Measurements from ENCODE around the gene INPP5A.

The INPP5A gene

DNA sequence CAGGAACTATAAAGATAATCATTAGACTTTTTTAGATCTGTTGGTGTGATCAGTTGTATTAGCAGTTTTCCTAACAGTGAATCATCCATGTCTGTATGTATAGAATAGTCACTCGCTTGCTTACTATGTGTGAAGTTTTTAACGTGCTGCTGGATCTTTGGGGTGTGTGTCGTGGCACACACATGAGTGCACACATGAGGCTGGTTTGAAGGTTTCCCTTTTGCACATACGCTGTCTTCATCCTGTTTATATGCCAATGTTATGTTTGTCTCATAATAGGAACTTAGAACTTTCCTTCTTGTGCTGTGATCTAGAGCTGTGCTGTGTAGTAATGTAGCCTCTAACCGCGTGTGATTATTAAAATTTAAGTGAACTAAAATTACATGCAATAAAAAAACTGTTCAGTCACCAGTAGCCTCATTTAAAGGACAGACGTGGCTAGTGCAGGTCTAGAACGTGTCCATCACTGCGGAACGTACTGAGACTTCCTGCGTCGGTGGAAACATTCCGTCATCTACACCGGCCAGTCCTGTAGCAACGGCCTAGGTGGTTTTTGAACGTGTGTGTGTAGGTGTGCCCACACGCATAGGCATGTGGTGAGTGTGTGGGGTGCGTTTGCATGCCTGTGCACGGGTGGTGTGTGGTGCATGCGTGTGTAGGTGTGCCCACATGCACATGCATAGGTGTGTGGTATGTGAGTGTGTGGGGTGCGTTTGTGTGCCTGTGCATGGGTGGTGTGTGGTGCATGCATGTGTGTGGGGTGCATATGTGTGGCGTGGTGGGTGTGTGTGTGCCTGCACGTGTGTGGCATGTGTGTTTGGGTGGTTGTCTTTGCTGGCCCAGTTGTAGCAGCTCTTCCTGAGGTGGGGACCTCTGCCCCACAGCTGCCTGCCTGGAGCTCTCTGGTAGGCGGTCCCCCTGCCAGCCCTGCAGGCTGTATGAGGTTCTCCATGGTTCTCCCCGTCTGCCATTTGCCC lies 56.6 kb downstream of the INPP5A start:
- ATAC-seq: no peak
- TF ChIP-seq, protein P1, sequence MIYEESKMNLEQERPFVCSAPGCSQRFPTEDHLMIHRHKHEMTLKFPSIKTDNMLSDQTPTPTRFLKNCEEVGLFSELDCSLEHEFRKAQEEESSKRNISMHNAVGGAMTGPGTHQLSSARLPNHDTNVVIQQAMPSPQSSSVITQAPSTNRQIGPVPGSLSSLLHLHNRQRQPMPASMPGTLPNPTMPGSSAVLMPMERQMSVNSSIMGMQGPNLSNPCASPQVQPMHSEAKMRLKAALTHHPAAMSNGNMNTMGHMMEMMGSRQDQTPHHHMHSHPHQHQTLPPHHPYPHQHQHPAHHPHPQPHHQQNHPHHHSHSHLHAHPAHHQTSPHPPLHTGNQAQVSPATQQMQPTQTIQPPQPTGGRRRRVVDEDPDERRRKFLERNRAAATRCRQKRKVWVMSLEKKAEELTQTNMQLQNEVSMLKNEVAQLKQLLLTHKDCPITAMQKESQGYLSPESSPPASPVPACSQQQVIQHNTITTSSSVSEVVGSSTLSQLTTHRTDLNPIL (CRISPR knock-in tag; IDR thresholded peaks at IDR 0.05; ENCODE audit: low read depth): no peak
- no peak for TF ChIP-seq CSRNP3 (CRISPR knock-in tag; IDR thresholded peaks at IDR 0.05)
- TF ChIP-seq, protein P2, sequence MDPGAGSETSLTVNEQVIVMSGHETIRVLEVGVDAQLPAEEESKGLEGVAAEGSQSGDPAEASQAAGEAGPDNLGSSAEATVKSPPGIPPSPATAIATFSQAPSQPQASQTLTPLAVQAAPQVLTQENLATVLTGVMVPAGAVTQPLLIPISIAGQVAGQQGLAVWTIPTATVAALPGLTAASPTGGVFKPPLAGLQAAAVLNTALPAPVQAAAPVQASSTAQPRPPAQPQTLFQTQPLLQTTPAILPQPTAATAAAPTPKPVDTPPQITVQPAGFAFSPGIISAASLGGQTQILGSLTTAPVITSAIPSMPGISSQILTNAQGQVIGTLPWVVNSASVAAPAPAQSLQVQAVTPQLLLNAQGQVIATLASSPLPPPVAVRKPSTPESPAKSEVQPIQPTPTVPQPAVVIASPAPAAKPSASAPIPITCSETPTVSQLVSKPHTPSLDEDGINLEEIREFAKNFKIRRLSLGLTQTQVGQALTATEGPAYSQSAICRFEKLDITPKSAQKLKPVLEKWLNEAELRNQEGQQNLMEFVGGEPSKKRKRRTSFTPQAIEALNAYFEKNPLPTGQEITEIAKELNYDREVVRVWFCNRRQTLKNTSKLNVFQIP (CRISPR knock-in tag; IDR thresholded peaks at IDR 0.05; ENCODE audit: borderline replicate concordance, low read depth): no peak
- TF ChIP-seq PPARA (CRISPR knock-in tag; IDR thresholded peaks at IDR 0.05; ENCODE audit: borderline replicate concordance): no peak
- no peak for TF ChIP-seq ZFP30 (CRISPR knock-in tag; IDR thresholded peaks at IDR 0.05)
- TF ChIP-seq TSHZ2 (CRISPR knock-in tag; IDR thresholded peaks at IDR 0.05): no peak
- no peak for TF ChIP-seq ZFP3 (CRISPR knock-in tag; IDR thresholded peaks at IDR 0.05)
- no peak for TF ChIP-seq ZNF70 (CRISPR knock-in tag; IDR thresholded peaks at IDR 0.05)
- no peak for TF ChIP-seq TOX (CRISPR knock-in tag; IDR thresholded peaks at IDR 0.05; ENCODE audit: borderline replicate concordance)
- no peak for TF ChIP-seq ARNTL (CRISPR knock-in tag; IDR thresholded peaks at IDR 0.05; ENCODE audit: borderline replicate concordance, low read depth)
- TF ChIP-seq ESRRG (CRISPR knock-in tag; IDR thresholded peaks at IDR 0.05): no peak
- no peak for TF ChIP-seq ZC3H10 (CRISPR knock-in tag; IDR thresholded peaks at IDR 0.05)
- no peak for TF ChIP-seq ZNF565 (CRISPR knock-in tag; conservative IDR thresholded peaks at IDR 0.05; ENCODE audit: low read depth)
- no peak for TF ChIP-seq GLIS3 (CRISPR knock-in tag; IDR thresholded peaks at IDR 0.05)
- no peak for TF ChIP-seq CSDC2 (CRISPR knock-in tag; IDR thresholded peaks at IDR 0.05)
- TF ChIP-seq, protein P3, sequence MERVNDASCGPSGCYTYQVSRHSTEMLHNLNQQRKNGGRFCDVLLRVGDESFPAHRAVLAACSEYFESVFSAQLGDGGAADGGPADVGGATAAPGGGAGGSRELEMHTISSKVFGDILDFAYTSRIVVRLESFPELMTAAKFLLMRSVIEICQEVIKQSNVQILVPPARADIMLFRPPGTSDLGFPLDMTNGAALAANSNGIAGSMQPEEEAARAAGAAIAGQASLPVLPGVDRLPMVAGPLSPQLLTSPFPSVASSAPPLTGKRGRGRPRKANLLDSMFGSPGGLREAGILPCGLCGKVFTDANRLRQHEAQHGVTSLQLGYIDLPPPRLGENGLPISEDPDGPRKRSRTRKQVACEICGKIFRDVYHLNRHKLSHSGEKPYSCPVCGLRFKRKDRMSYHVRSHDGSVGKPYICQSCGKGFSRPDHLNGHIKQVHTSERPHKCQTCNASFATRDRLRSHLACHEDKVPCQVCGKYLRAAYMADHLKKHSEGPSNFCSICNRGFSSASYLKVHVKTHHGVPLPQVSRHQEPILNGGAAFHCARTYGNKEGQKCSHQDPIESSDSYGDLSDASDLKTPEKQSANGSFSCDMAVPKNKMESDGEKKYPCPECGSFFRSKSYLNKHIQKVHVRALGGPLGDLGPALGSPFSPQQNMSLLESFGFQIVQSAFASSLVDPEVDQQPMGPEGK (CRISPR knock-in tag; IDR thresholded peaks at IDR 0.05; ENCODE audit: borderline replicate concordance): no peak
- TF ChIP-seq BACH2 (CRISPR knock-in tag; IDR thresholded peaks at IDR 0.05; ENCODE audit: borderline replicate concordance): no peak

GRCh38 chr10:132595021-132595420 lies 57.4 kb downstream of the INPP5A start:
- no peak for ATAC-seq

More at GRCh38 chr10:132595021-132595420, 57.4 kb downstream of the INPP5A start:
- TF ChIP-seq TSHZ2 (CRISPR knock-in tag; IDR thresholded peaks at IDR 0.05): no peak
- TF ChIP-seq CSDC2 (CRISPR knock-in tag; IDR thresholded peaks at IDR 0.05): no peak
- TF ChIP-seq GLIS3 (CRISPR knock-in tag; IDR thresholded peaks at IDR 0.05): no peak
- no peak for TF ChIP-seq ISL1 (CRISPR knock-in tag; IDR thresholded peaks at IDR 0.05)
- no peak for TF ChIP-seq ARNTL (CRISPR knock-in tag; IDR thresholded peaks at IDR 0.05; ENCODE audit: borderline replicate concordance, low read depth)
- TF ChIP-seq TCF4 (CRISPR knock-in tag; IDR thresholded peaks at IDR 0.05; ENCODE audit: borderline replicate concordance): no peak
- no peak for TF ChIP-seq ZC3H10 (CRISPR knock-in tag; IDR thresholded peaks at IDR 0.05)
- TF ChIP-seq, protein P1 (CRISPR knock-in tag; IDR thresholded peaks at IDR 0.05; ENCODE audit: low read depth): no peak
- no peak for TF ChIP-seq RARB (CRISPR knock-in tag; IDR thresholded peaks at IDR 0.05)
- no peak for TF ChIP-seq ZFP30 (CRISPR knock-in tag; IDR thresholded peaks at IDR 0.05)
- TF ChIP-seq, protein P2 (CRISPR knock-in tag; IDR thresholded peaks at IDR 0.05; ENCODE audit: borderline replicate concordance, low read depth): no peak
- TF ChIP-seq ZNF8 (CRISPR knock-in tag; IDR thresholded peaks at IDR 0.05): no peak

Data from SK-N-SH treated with all-trans-retinoic acid at 6 μM for 48 hours (cell line).